Measurements from ENCODE around the gene PRKCB.

The PRKCB gene

GRCh38 chr16:23968176-23968575, 132.4 kb downstream of the PRKCB start:
- DNase-seq (ENCODE audit: low spot score), result no peak

- no peak for DNase-seq (ENCODE audit: low spot score)
Observed at GRCh38 chr16:23969468-23970297, 133.9 kb downstream of the PRKCB start.

- no peak for DNase-seq (ENCODE audit: low spot score)
Observed at GRCh38 chr16:23974223-23974622, 138.4 kb downstream of the PRKCB start.

GRCh38 chr16:23975293-23975692, 139.5 kb downstream of the PRKCB start:
- DNase-seq (ENCODE audit: low spot score), result no peak

GRCh38 chr16:23976091-23976490, 140.3 kb downstream of the PRKCB start:
- no peak for DNase-seq (ENCODE audit: low spot score)

- DNase-seq (ENCODE audit: low spot score), result no peak
Observed at GRCh38 chr16:23976524-23976923, 140.7 kb downstream of the PRKCB start.

- no peak for DNase-seq (ENCODE audit: low spot score)
Observed at GRCh38 chr16:23979441-23979840, 143.7 kb downstream of the PRKCB start.

- DNase-seq (ENCODE audit: low spot score), result no peak
Observed at GRCh38 chr16:23979982-23980381, 144.2 kb downstream of the PRKCB start.

- no peak for DNase-seq (ENCODE audit: low spot score)
Observed at GRCh38 chr16:23981429-23982399, 145.9 kb downstream of the PRKCB start.

- DNase-seq (ENCODE audit: low spot score), result no peak
Observed at GRCh38 chr16:23986455-23986854, 150.7 kb downstream of the PRKCB start.

GRCh38 chr16:23987443-23987842, 151.7 kb downstream of the PRKCB start:
- DNase-seq (ENCODE audit: low spot score), result no peak

GRCh38 chr16:23990507-23990906, 154.7 kb downstream of the PRKCB start:
- no peak for DNase-seq (ENCODE audit: low spot score)

- no peak for DNase-seq (ENCODE audit: low spot score)
Observed at GRCh38 chr16:23991066-23991465, 155.3 kb downstream of the PRKCB start.

- no peak for DNase-seq (ENCODE audit: low spot score)
Observed at GRCh38 chr16:23994615-23995014, 158.8 kb downstream of the PRKCB start.

- DNase-seq (ENCODE audit: low spot score), result no peak
Observed at GRCh38 chr16:23996258-23996955, 160.6 kb downstream of the PRKCB start.

GRCh38 chr16:23998771-23999170, 163.0 kb downstream of the PRKCB start:
- DNase-seq (ENCODE audit: low spot score), result no peak

- DNase-seq (ENCODE audit: low spot score), result peak; percentile 48
Observed at GRCh38 chr16:23999663-24000062, 163.9 kb downstream of the PRKCB start.

GRCh38 chr16:24001710-24002109, 165.9 kb downstream of the PRKCB start:
- DNase-seq (ENCODE audit: low spot score), result no peak

GRCh38 chr16:24002619-24003018, 166.8 kb downstream of the PRKCB start:
- no peak for DNase-seq (ENCODE audit: low spot score)

GRCh38 chr16:24005577-24005976, 169.8 kb downstream of the PRKCB start:
- DNase-seq (ENCODE audit: low spot score), result no peak

- no peak for DNase-seq (ENCODE audit: low spot score)
Observed at GRCh38 chr16:24007391-24007790, 171.6 kb downstream of the PRKCB start.

- no peak for DNase-seq (ENCODE audit: low spot score)
Observed at GRCh38 chr16:24007934-24008333, 172.2 kb downstream of the PRKCB start.

All from activated CD4-positive, alpha-beta T cell treated with anti-CD3 and anti-CD28 coated beads, Interleukin-2, Interleukin-4, amounts not matched to agents 100 ng/mL and 50 ng/mL, durations not matched to agents 16 hours and 8 hours (primary cell).